Smooth muscle cell (in vitro differentiated cells): ENCODE results near the gene KIAA1217. TPM values are rescaled to one million over a fixed set of nuclear protein-coding genes. Genes with fewer than 3 reads are reported as not detected.

Experiments used
- DNase-seq: peaks from one replicate; lab custom pipeline; 2025; ENCODE audit not compliant: unreplicated experiment; lab: John Stamatoyannopoulos, UW
- H2AFZ ChIP-seq: fragments of 200-600 bp; sonication (generic); 2 replicates; pipeline ENCODE4 v1.6.0; 2016; ENCODE audit warnings: antibody characterized with exemption, low read depth, mild to moderate bottlenecking
- H3F3A ChIP-seq: fragments of 200-600 bp; sonication (generic); 2 replicates; pipeline ENCODE4 v1.6.0; 2017; ENCODE audit warnings: antibody characterized with exemption, low read depth
- H3K27ac ChIP-seq: fragments of 200-600 bp; sonication (generic); 2 replicates; pipeline ENCODE4 v1.5.1; 2016; ENCODE audit warnings: low read depth, mild to moderate bottlenecking
- H3K27me3 ChIP-seq: fragments of 200-600 bp; sonication (generic); 2 replicates; pipeline ENCODE4 v1.6.1; 2016; ENCODE audit warnings: low read depth, mild to moderate bottlenecking
- H3K36me3 ChIP-seq: fragments of 200-600 bp; sonication (generic); 2 replicates; pipeline ENCODE4 v1.5.1; 2016; ENCODE audit warnings: low read depth
- H3K4me1 ChIP-seq: fragments of 200-600 bp; sonication (generic); 2 replicates; pipeline ENCODE4 v1.5.1; 2016; ENCODE audit warnings: low read depth
- H3K4me2 ChIP-seq: fragments of 200-600 bp; sonication (generic); 2 replicates; pipeline ENCODE4 v1.6.0; 2016; ENCODE audit warnings: mild to moderate bottlenecking
- H3K4me3 ChIP-seq: fragments of 200-600 bp; sonication (generic); 2 replicates; pipeline ENCODE4 v1.5.1; 2016; ENCODE audit warnings: mild to moderate bottlenecking
- H3K79me2 ChIP-seq: fragments of 200-600 bp; sonication (generic); 2 replicates; pipeline ENCODE4 v1.6.0; 2016; ENCODE audit warnings: low read depth, mild to moderate bottlenecking
- H3K9ac ChIP-seq: fragments of 200-600 bp; sonication (generic); 2 replicates; pipeline ENCODE4 v1.6.0; 2016; ENCODE audit warnings: low read depth
- H3K9me3 ChIP-seq: fragments of 200-600 bp; sonication (generic); replicated peaks from 2 replicates; pipeline ENCODE4 v1.5.1; 2016; ENCODE audit warnings: low read depth
- H4K20me1 ChIP-seq: fragments of 200-600 bp; sonication (generic); 2 replicates; pipeline ENCODE4 v1.6.0; 2016; ENCODE audit warnings: low read depth
- WGBS: methylation state at CpG from one replicate; pipeline ENCODE4 v1.1.7; 2016; ENCODE audit warnings: low lambda C conversion rate; 5-methylcytosine and 5-hydroxymethylcytosine counted together
- polyA plus RNA-seq: library from polyadenylated mRNA; unstranded; fragments of >200 nt; fragmentation: Nextera tagmentation; extraction: Ambion mirVana; gene quantifications from 2 replicates; pipeline ENCODE4 v1.2.1, GENCODE V29; 2016
- total RNA-seq: library from RNA; depleted of rRNA; stranded (reverse); fragments of >200 nt; gene quantifications from 2 replicates; pipeline ENCODE4 v1.2.3, GENCODE V29; 2014
- TF ChIP-seq, protein P1 (sequence below): fragments of 200-600 bp; sonication (generic); IDR thresholded peaks from 2 replicates; pipeline ENCODE4 v1.5.1; 2017; ENCODE audit warnings: borderline replicate concordance, mild to moderate bottlenecking, antibody characterized with exemption; ENCODE audit not compliant: insufficient read depth, poor library complexity, severe bottlenecking

The KIAA1217 gene
- total and polyA plus RNA-seq, 2 experiments from 2014 or later, result 43.3 to 68.8 TPM

DNA sequence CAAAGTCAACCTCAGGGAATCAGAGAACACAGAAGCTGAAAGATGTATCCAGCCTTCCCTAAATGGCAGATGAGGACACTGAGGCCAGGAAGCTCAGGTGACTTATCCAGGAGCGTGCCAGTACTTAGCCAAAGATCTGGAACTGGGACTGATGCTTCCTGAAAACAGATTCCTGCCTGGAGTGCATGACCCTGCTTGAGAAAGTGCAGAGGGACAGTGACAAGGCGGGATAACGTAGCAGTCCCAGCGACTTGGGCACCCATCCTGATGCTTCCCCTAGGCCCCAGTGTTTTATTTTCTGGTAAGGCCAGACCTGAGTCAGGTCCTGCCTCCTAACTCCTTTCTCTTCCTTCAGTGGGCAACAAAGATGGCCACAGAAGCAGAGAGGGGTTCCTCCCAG, 48.6 kb downstream of the KIAA1217 start:
- Histone ChIP-seq H3K27me3 (no peaks in the 10 kb centered on the region), H3K27ac (peak overlapping the region; percentile 93), H3K9ac (no peak overlapping the region), H3K79me2 (peaks cover 12% of the 10 kb centered on the region), H3F3A (peaks cover 11% of the 10 kb centered on the region), H3K4me2 (no peak overlapping the region), H3K4me1 (peaks cover 27% of the 10 kb centered on the region), H4K20me1 (no peaks in the 10 kb centered on the region), H3K9me3 (no peaks in the 10 kb centered on the region), H3K4me3 (no peak overlapping the region), H2AFZ (no peak overlapping the region), H3K36me3 (no peaks in the 10 kb centered on the region)
- TF ChIP-seq, protein P1, sequence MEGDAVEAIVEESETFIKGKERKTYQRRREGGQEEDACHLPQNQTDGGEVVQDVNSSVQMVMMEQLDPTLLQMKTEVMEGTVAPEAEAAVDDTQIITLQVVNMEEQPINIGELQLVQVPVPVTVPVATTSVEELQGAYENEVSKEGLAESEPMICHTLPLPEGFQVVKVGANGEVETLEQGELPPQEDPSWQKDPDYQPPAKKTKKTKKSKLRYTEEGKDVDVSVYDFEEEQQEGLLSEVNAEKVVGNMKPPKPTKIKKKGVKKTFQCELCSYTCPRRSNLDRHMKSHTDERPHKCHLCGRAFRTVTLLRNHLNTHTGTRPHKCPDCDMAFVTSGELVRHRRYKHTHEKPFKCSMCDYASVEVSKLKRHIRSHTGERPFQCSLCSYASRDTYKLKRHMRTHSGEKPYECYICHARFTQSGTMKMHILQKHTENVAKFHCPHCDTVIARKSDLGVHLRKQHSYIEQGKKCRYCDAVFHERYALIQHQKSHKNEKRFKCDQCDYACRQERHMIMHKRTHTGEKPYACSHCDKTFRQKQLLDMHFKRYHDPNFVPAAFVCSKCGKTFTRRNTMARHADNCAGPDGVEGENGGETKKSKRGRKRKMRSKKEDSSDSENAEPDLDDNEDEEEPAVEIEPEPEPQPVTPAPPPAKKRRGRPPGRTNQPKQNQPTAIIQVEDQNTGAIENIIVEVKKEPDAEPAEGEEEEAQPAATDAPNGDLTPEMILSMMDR, result no peak
- 86% methylated on average over 4 of the region's 4 CpGs for WGBS
- no peak for DNase-seq

DNA sequence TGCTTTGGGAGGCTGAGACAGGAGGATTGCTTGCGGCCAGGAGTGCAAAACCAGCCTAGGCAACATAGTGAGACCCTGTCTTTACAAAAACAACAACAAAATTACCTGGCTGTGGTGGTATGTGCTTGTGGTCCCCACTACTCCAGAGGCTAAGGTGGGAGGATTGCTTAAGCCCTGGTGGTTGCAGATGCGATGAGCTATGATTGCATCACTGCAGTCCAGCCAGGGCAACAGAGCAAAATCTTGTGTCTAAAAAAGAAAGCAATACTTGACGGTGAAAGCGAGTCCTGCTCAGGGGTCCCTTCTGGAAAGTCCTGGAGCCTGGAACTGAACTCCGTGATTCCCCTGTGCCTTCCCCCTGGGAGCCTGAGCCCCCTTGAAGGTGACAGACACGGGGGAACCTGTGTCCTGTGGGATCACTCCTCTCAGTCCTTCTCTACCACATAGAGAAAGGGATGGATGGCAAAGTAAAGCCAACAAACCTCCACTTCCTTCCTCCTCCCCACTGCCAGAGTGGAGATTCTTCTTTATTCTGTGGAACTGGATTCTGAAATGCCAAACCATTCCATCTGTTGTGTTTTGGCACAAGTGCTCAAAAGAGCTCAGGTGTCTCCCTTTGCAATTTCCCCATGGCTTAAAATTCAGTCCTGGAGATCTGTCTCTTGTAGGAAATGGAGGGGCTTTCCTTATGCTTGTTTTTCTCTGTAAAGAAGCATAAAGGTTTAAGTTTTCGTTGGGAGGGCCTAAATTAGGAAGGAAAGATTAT, 50.6 kb downstream of the KIAA1217 start:
- Histone ChIP-seq H3K79me2 (peaks cover 12% of the 10 kb centered on the region), H3K27me3 (no peaks in the 10 kb centered on the region), H3K36me3 (no peaks in the 10 kb centered on the region), H3K27ac (peak overlapping the region; percentile 64), H3K4me1 (peaks cover 32% of the 10 kb centered on the region), H3K9ac (no peak overlapping the region), H3K4me3 (no peak overlapping the region), H3K9me3 (no peaks in the 10 kb centered on the region), H3K4me2 (peak overlapping the region; percentile 50), H4K20me1 (peaks cover 5% of the 10 kb centered on the region), H2AFZ (no peak overlapping the region), H3F3A (peaks cover 4% of the 10 kb centered on the region)
- WGBS, result 65% methylated on average over 7 of the region's 7 CpGs
- TF ChIP-seq, protein P1, result no peak
- DNase-seq, result no peak

DNA sequence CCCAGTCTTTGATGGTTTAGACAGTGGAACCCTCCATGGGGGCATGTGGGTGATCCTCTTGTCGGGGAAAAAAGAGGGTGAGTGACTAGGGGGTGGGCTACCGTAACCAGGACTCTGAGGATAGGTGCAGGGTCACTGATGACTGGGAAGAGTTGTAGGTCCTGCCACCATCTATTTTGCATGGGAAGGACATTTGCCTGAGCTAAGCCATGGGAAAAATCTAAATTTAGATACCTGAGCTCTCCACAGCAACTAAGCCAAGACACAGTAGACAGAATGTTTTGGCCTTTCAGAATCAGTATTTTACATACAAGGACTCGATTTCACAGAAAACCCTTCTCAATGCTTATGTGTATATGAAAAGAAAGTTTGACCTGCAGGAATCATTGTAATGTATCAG, 52.7 kb downstream of the KIAA1217 start:
- Histone ChIP-seq H3K27ac (no peak overlapping the region), H3K4me2 (no peak overlapping the region), H3K4me1 (peaks cover 18% of the 10 kb centered on the region), H3K9me3 (no peaks in the 10 kb centered on the region), H4K20me1 (peaks cover 5% of the 10 kb centered on the region), H3K4me3 (no peak overlapping the region), H3K27me3 (no peaks in the 10 kb centered on the region), H3K79me2 (peaks cover 14% of the 10 kb centered on the region), H3K36me3 (no peaks in the 10 kb centered on the region), H2AFZ (no peak overlapping the region), H3F3A (no peaks in the 10 kb centered on the region), H3K9ac (no peak overlapping the region)
- DNase-seq, result no peak
- TF ChIP-seq, protein P1, result no peak
- 93% methylated on average over 3 of the region's 3 CpGs for WGBS

DNA sequence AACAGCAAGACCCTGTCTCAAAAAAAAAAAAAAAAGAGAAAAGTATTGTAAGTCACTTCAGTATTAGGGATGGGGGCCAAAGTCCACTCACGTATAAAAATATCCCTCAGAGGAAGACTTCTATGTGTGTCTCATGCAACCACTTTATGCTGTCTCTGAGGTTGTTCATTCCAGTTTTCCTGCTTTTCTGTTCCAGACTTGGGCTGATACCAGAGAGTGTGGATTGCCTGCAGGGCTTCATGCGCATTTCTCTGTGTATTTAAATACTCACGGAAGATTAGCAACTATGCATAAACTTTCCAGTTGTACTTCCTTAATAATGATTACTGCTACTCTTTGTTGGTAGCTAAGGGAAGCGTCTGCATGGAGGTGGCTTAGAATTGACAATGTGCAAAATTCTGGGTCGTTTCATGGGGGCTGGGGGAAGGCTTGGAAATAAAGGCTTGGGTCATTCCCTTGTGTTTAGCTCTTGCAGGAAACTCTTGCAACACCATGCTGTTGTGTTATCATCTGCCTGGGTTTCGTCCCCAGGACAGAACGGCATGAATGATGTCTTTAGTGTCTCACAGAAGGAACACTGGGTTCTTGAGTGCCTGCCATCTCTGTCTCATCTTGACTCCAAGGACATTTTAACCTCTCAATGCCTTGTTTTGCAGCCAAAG, 54.1 kb downstream of the KIAA1217 start:
- TF ChIP-seq, protein P1, result no peak
- Histone ChIP-seq H3K4me3 (no peak overlapping the region), H3K4me2 (peak overlapping the region; percentile 69), H3K27me3 (no peaks in the 10 kb centered on the region), H3K4me1 (peaks cover 11% of the 10 kb centered on the region), H3K9me3 (no peaks in the 10 kb centered on the region), H3K9ac (no peak overlapping the region), H4K20me1 (peaks cover 5% of the 10 kb centered on the region), H3K36me3 (no peaks in the 10 kb centered on the region), H3K27ac (peak overlapping the region; percentile 48), H3K79me2 (peaks cover 23% of the 10 kb centered on the region), H2AFZ (no peak overlapping the region), H3F3A (no peaks in the 10 kb centered on the region)
- 15% methylated on average over 7 of the region's 7 CpGs for WGBS
- DNase-seq, result no peak
